Esophagus squamous epithelium (tissue), 4 donors: ENCODE measurements around the gene MARCHF11.

Experiments
- POLR2A ChIP-seq, 4 donors: fragments of 450-650 bp; IDR thresholded peaks; one replicate each; pipeline ENCODE4 v1.6.1; 2017; ENCODE audit warnings: antibody characterized with exemption in 4 of 4, mild to moderate bottlenecking in 4 of 4, moderate library complexity in 3 of 4
- TF ChIP-seq, protein P1 (sequence below), 6 experiments: fragments of 450-650 bp in 4 of 6; fragments of 200-600 bp in 2 of 6; sonication (generic) in 2 of 6; IDR thresholded peaks; one replicate each; pipeline ENCODE4 v1.5.1; 2016 to 2019; ENCODE audit warnings: antibody characterized with exemption in 6 of 6, mild to moderate bottlenecking in 4 of 6, moderate library complexity in 4 of 6

DNA sequence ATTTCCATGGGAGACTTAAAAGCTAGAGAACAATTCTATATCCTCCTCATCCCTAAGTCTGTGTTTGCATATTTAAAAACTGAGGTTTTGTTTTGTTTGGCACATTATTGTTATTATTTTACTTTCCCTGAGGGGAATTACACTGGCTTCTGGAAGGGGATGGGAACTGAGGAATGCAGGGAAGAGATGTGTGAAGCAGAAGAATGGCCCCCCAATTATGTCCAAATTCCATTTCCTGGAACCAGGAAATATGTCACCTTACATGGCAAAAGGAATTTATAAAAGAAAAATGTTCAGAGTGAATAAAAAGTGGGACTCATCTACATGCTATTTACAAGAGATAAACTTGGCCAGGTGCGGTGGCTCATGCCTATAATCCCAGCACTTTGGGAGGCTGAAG is 129.8 kb downstream of the MARCHF11 start:
- TF ChIP-seq, protein P1, sequence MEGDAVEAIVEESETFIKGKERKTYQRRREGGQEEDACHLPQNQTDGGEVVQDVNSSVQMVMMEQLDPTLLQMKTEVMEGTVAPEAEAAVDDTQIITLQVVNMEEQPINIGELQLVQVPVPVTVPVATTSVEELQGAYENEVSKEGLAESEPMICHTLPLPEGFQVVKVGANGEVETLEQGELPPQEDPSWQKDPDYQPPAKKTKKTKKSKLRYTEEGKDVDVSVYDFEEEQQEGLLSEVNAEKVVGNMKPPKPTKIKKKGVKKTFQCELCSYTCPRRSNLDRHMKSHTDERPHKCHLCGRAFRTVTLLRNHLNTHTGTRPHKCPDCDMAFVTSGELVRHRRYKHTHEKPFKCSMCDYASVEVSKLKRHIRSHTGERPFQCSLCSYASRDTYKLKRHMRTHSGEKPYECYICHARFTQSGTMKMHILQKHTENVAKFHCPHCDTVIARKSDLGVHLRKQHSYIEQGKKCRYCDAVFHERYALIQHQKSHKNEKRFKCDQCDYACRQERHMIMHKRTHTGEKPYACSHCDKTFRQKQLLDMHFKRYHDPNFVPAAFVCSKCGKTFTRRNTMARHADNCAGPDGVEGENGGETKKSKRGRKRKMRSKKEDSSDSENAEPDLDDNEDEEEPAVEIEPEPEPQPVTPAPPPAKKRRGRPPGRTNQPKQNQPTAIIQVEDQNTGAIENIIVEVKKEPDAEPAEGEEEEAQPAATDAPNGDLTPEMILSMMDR (IDR thresholded peaks at IDR 0.05): no peak
- TF ChIP-seq POLR2A (IDR thresholded peaks at IDR 0.05): no peak
